Prostate gland (tissue), 2 donors: ENCODE measurements around the gene DYNC1H1. TPM values are rescaled to one million over a fixed set of nuclear protein-coding genes. Genes with fewer than 3 reads are reported as not detected.

Experiments
- DNase-seq: peaks from one replicate; pipeline ENCODE4 v3.0.0-alpha.2; 2019; ENCODE audit warnings: low spot score
- H3K27ac ChIP-seq, 2 donors: fragments of 200-600 bp; sonication (generic); 2 replicates each; pipeline ENCODE4 v1.5.1; 2017 to 2019
- H3K27me3 ChIP-seq: fragments of 200-600 bp; sonication (generic); replicated peaks from 2 replicates; pipeline ENCODE4 v1.5.1; 2019; ENCODE audit not compliant: insufficient read depth
- H3K36me3 ChIP-seq, 2 donors: fragments of 200-600 bp; sonication (generic); 1 replicate in 1 of 2; 2 replicates in 1 of 2; pipeline versions ENCODE4 v1.5.1 to v1.8.1; 2017 to 2019
- H3K4me1 ChIP-seq: fragments of 200-600 bp; sonication (generic); replicated peaks from 2 replicates; pipeline ENCODE4 v1.5.1; 2019
- H3K4me3 ChIP-seq, 2 donors: fragments of 200-600 bp; sonication (generic); 2 replicates each; pipeline ENCODE4 v1.5.1; 2017 to 2019
- H3K9me3 ChIP-seq: fragments of 200-600 bp; sonication (generic); 2 replicates; pipeline ENCODE4 v1.5.1; 2017
- CTCF ChIP-seq, 4 experiments: fragments of 200-600 bp in 2 of 4; fragments of 450-650 bp in 2 of 4; sonication (generic) in 2 of 4; IDR thresholded peaks; 1 replicate in 3 of 4; 2 replicates in 1 of 4; pipeline ENCODE4 v1.5.1; 2016 to 2019; ENCODE audit warnings: antibody characterized with exemption in 4 of 4, mild to moderate bottlenecking in 2 of 4, moderate library complexity in 2 of 4
- POLR2A ChIP-seq: fragments of 450-650 bp; IDR thresholded peaks from one replicate; pipeline ENCODE4 v1.6.1; 2016; ENCODE audit warnings: antibody characterized with exemption, mild to moderate bottlenecking
- POLR2AphosphoS5 ChIP-seq: sonication (generic); formaldehyde crosslinking; IDR thresholded peaks from one replicate; pipeline ENCODE4 v1.6.1; 2017; ENCODE audit warnings: antibody characterized with exemption
- WGBS: methylation state at CpG from one replicate; pipeline ENCODE4 v1.1.5; 2018; 5-methylcytosine and 5-hydroxymethylcytosine counted together
- intact Hi-C: fragments of 100-400 bp; cut with DNase I; formaldehyde crosslinking; loops from one replicate; pipeline ENCODE4 v1.14.2; 2022
- total RNA-seq, 2 donors: library from RNA; depleted of rRNA; stranded (reverse); fragments of >200 nt; gene quantifications; one replicate each; pipeline ENCODE4 v1.1.0, GENCODE V29; 2016

The DYNC1H1 gene
- total RNA-seq, 2 donors from 2014 or later = 366 to 616 TPM

GRCh38 chr14:102052522-102052921 is 88.1 kb downstream of the DYNC1H1 start:
- no peaks in the 10 kb centered on the region for H3K4me1 ChIP-seq
- intact Hi-C loops = loop anchor here (5.0 kb wide), 1 partner anchor 35 kb away; the partner anchor contains the start of gene HSP90AA1
- no peak for DNase-seq
- no peaks in the 10 kb centered on the region for H3K27me3 ChIP-seq
- peaks cover 12 to 23% of the 10 kb centered on the region in 2 donors for H3K36me3 ChIP-seq
- no peak overlapping the region for H3K4me3 ChIP-seq
- H3K9me3 ChIP-seq = no peaks in the 10 kb centered on the region
- 93% methylated on average over 10 of the region's 10 CpGs for whole genome bisulfite sequencing
- H3K27ac ChIP-seq = no peak overlapping the region
- no peak for TF ChIP-seq POLR2A
- TF ChIP-seq POLR2AphosphoS5 = no peak
- TF ChIP-seq CTCF (IDR thresholded peaks at IDR 0.05) = no peak

GRCh38 chr14:102055181-102055901 is 91.0 kb downstream of the DYNC1H1 start:
- no peak for DNase-seq
- no peak overlapping the region for H3K4me3 ChIP-seq
- TF ChIP-seq POLR2A (no peak), CTCF (IDR thresholded peaks at IDR 0.05) (no peak), POLR2AphosphoS5 (no peak)
- H3K27ac ChIP-seq = no peak overlapping the region
- 65% methylated on average over 24 of the region's 24 CpGs for WGBS
- H3K4me1 ChIP-seq = no peaks in the 10 kb centered on the region
- intact Hi-C loops = no loop called here
- H3K27me3 ChIP-seq = no peaks in the 10 kb centered on the region
- H3K9me3 ChIP-seq = no peaks in the 10 kb centered on the region
- H3K36me3 ChIP-seq = peaks cover 0 to 8% of the 10 kb centered on the region in 2 donors

GRCh38 chr14:102056694-102057442 is 92.5 kb downstream of the DYNC1H1 start:
- Histone ChIP-seq H3K4me1 (no peaks in the 10 kb centered on the region), H3K9me3 (no peaks in the 10 kb centered on the region), H3K4me3 (no peak overlapping the region), H3K27ac (no peak overlapping the region), H3K27me3 (no peaks in the 10 kb centered on the region), H3K36me3 (no peaks in the 10 kb centered on the region)
- WGBS = 89% methylated on average over 31 of the region's 31 CpGs
- TF ChIP-seq POLR2AphosphoS5 (no peak), POLR2A (no peak), CTCF (IDR thresholded peaks at IDR 0.05) (no peak)
- no peak for DNase-seq
- intact Hi-C loops = no loop called here

GRCh38 chr14:102057480-102058114 is 93.2 kb downstream of the DYNC1H1 start:
- DNase-seq = no peak
- Histone ChIP-seq H3K27me3 (no peaks in the 10 kb centered on the region), H3K9me3 (no peaks in the 10 kb centered on the region), H3K4me1 (no peaks in the 10 kb centered on the region), H3K36me3 (no peaks in the 10 kb centered on the region), H3K4me3 (no peak overlapping the region), H3K27ac (no peak overlapping the region)
- 61% methylated on average over 10 of the region's 10 CpGs for WGBS
- TF ChIP-seq POLR2AphosphoS5 = no peak
- no peak for TF ChIP-seq CTCF (IDR thresholded peaks at IDR 0.05)
- no peak for TF ChIP-seq POLR2A
- intact Hi-C loops = no loop called here
